H9 (cell line): ENCODE results near the gene GARNL3. TPM values are rescaled to one million over a fixed set of nuclear protein-coding genes. Genes with fewer than 3 reads are reported as not detected.

Source experiments
- DNase-seq: peaks from one replicate; pipeline ENCODE4 v3.0.0-alpha.2; 2017
- H2AFZ ChIP-seq: one replicate; pipeline ENCODE4 v1.6.1; 2013; ENCODE audit warnings: mild to moderate bottlenecking, low read length, control low read depth, moderate library complexity
- H2AK5ac ChIP-seq: 2 replicates; pipeline ENCODE4 v1.6.1; 2013; ENCODE audit warnings: low read length, control low read depth, mixed read lengths; ENCODE audit not compliant: insufficient read length
- H2BK120ac ChIP-seq: one replicate; pipeline ENCODE4 v1.6.1; 2013; ENCODE audit warnings: low read depth, mild to moderate bottlenecking, low read length, control low read depth, inconsistent platforms; ENCODE audit not compliant: poor library complexity, severe bottlenecking
- H2BK12ac ChIP-seq: 2 replicates; pipeline ENCODE4 v1.6.1; 2013; ENCODE audit warnings: low read length, control low read depth, mixed read lengths, low read depth; ENCODE audit not compliant: insufficient read length
- H2BK15ac ChIP-seq: 2 replicates; pipeline ENCODE4 v1.6.1; 2013; ENCODE audit warnings: low read depth, low read length, control low read depth
- H2BK20ac ChIP-seq: one replicate; pipeline ENCODE4 v1.6.1; 2013; ENCODE audit warnings: low read depth, mild to moderate bottlenecking, low read length, control low read depth, inconsistent platforms; ENCODE audit not compliant: poor library complexity, severe bottlenecking
- H2BK5ac ChIP-seq: 2 replicates; pipeline ENCODE4 v1.6.1; 2013; ENCODE audit warnings: low read length, control low read depth, mixed read lengths; ENCODE audit not compliant: insufficient read length
- H3K14ac ChIP-seq: 2 replicates; pipeline ENCODE4 v1.6.1; 2013; ENCODE audit warnings: low read length, control low read depth; ENCODE audit not compliant: insufficient read depth
- H3K18ac ChIP-seq: 2 replicates; pipeline ENCODE4 v1.6.1; 2013; ENCODE audit warnings: low read depth, mild to moderate bottlenecking, mixed read lengths, low read length, control low read depth; ENCODE audit not compliant: insufficient read length
- H3K23ac ChIP-seq: 2 replicates; pipeline ENCODE4 v1.6.1; 2013; ENCODE audit warnings: low read length, control low read depth, mixed read lengths, low read depth; ENCODE audit not compliant: insufficient read length
- H3K23me2 ChIP-seq: 2 replicates; pipeline ENCODE4 v1.6.1; 2013; ENCODE audit warnings: low read depth, mild to moderate bottlenecking, mixed read lengths, low read length, control low read depth; ENCODE audit not compliant: insufficient read length, poor library complexity, severe bottlenecking
- H3K27ac ChIP-seq: 2 replicates; pipeline ENCODE4 v1.5.1; 2013; ENCODE audit warnings: low read length, control low read depth, mixed read lengths, low read depth; ENCODE audit not compliant: insufficient read length
- H3K27me3 ChIP-seq: 2 replicates; pipeline ENCODE4 v1.6.1; 2013; ENCODE audit warnings: low read length, control low read depth, inconsistent platforms; ENCODE audit not compliant: insufficient read depth
- H3K4ac ChIP-seq: 2 replicates; pipeline ENCODE4 v1.6.1; 2013; ENCODE audit warnings: low read depth, mild to moderate bottlenecking, control low read depth, inconsistent platforms, low read length, moderate library complexity
- H3K4me1 ChIP-seq: 2 replicates; pipeline ENCODE4 v1.6.1; 2013; ENCODE audit warnings: low read length, control low read depth, inconsistent platforms; ENCODE audit not compliant: insufficient read depth
- H3K4me2 ChIP-seq: 2 replicates; pipeline ENCODE4 v1.6.1; 2013; ENCODE audit warnings: low read length, control low read depth, mixed read lengths; ENCODE audit not compliant: insufficient read length, insufficient read depth
- H3K56ac ChIP-seq: 2 replicates; pipeline ENCODE4 v1.6.1; 2013; ENCODE audit warnings: low read depth, mild to moderate bottlenecking, mixed read lengths, low read length, control low read depth; ENCODE audit not compliant: insufficient read length
- H3K79me1 ChIP-seq: 2 replicates; pipeline ENCODE4 v1.6.1; 2013; ENCODE audit warnings: low read depth, mild to moderate bottlenecking, moderate library complexity, low read length, control low read depth, inconsistent platforms; ENCODE audit not compliant: insufficient read depth, poor library complexity, severe bottlenecking
- H3K79me2 ChIP-seq: 2 replicates; pipeline ENCODE4 v1.6.1; 2013; ENCODE audit warnings: low read length, control low read depth, inconsistent platforms; ENCODE audit not compliant: insufficient read depth
- H3K9ac ChIP-seq: 2 replicates; pipeline ENCODE4 v1.6.1; 2013; ENCODE audit warnings: low read length, control low read depth, mixed read lengths; ENCODE audit not compliant: insufficient read length; ENCODE audit errors: extremely low read depth
- H3K9me3 ChIP-seq: one replicate; pipeline ENCODE4 v1.6.1; 2013; ENCODE audit warnings: low read depth, low read length, inconsistent platforms; ENCODE audit not compliant: control insufficient read depth
- H3T11ph ChIP-seq: one replicate; pipeline ENCODE4 v1.6.1; 2013; ENCODE audit warnings: mild to moderate bottlenecking, low read length, control low read depth, inconsistent platforms
- H4K20me1 ChIP-seq: one replicate; pipeline ENCODE4 v1.6.1; 2013; ENCODE audit not compliant: control insufficient read depth, insufficient read length, insufficient read depth
- H4K5ac ChIP-seq: 2 replicates; pipeline ENCODE4 v1.6.1; 2013; ENCODE audit warnings: low read depth, mild to moderate bottlenecking, mixed read lengths, low read length, control low read depth; ENCODE audit not compliant: insufficient read length
- H4K8ac ChIP-seq: replicated peaks from 2 replicates; pipeline ENCODE4 v1.6.1; 2013; ENCODE audit warnings: low read length, control low read depth, mixed read lengths, low read depth; ENCODE audit not compliant: insufficient read length
- H4K91ac ChIP-seq: 2 replicates; pipeline ENCODE4 v1.6.1; 2013; ENCODE audit warnings: low read depth, mild to moderate bottlenecking, moderate library complexity, mixed read lengths, low read length, control low read depth; ENCODE audit not compliant: insufficient read length
- H3K27ac Mint-ChIP-seq, 3 experiments: 2 replicates in 2 of 3; 3 replicates in 1 of 3; pipeline ENCODE4 v1.8.0; 2020 to 2021; ENCODE audit warnings: mixed read lengths in 3 of 3, mild to moderate bottlenecking in 1 of 3, moderate library complexity in 1 of 3
- H3K27me3 Mint-ChIP-seq: 2 replicates; pipeline ENCODE4 v1.8.0; 2021; ENCODE audit warnings: low read depth, mild to moderate bottlenecking, moderate library complexity, mixed read lengths
- H3K36me3 Mint-ChIP-seq, 3 experiments: 2 replicates in 2 of 3; 3 replicates in 1 of 3; pipeline ENCODE4 v1.8.0; 2020 to 2021; ENCODE audit warnings: low read depth in 3 of 3, mixed read lengths in 3 of 3; ENCODE audit not compliant: insufficient read depth in 1 of 3
- H3K4me1 Mint-ChIP-seq, 2 experiments: 2 replicates each; pipeline ENCODE4 v1.8.0; 2020; ENCODE audit warnings: mixed read lengths in 2 of 2
- H3K4me3 Mint-ChIP-seq, 2 experiments: 2 replicates in 1 of 2; 3 replicates in 1 of 2; pipeline ENCODE4 v1.8.0; 2020 to 2021; ENCODE audit warnings: mild to moderate bottlenecking in 2 of 2, mixed read lengths in 2 of 2, moderate library complexity in 1 of 2
- H3K9me3 Mint-ChIP-seq, 2 experiments: 2 replicates in 1 of 2; 3 replicates in 1 of 2; pipeline ENCODE4 v1.8.0; 2020; ENCODE audit warnings: mild to moderate bottlenecking in 2 of 2, mixed read lengths in 2 of 2, moderate library complexity in 1 of 2
- CTCF ChIP-seq: fragments of 200-600 bp; sonication (generic); conservative IDR thresholded peaks from 3 replicates; pipeline ENCODE4 v1.8.0; 2021; ENCODE audit warnings: antibody characterized with exemption, mild to moderate bottlenecking
- WGBS: extraction: QIAGEN DNeasy Blood & Tissue Kit; methylation state at CpG from one replicate; pipeline ENCODE4 v1.1.7; 2013; ENCODE audit warnings: missing lambda C conversion rate, low lambda C conversion rate, mixed read lengths; ENCODE audit not compliant: insufficient read length; ENCODE audit errors: extremely low coverage; 5-methylcytosine and 5-hydroxymethylcytosine counted together
- total RNA-seq: library from RNA; stranded (reverse); gene quantifications from 2 replicates; pipeline ENCODE4 v1.2.1, GENCODE V29; 2021

The GARNL3 gene
- total RNA-seq, 1 experiment from 2014 or later = 8.7 TPM

- no peak overlapping the region for H3K56ac ChIP-seq
- Mint-ChIP-seq H3K27ac (peak overlapping the region in 1 of 3 experiments; percentile 68; a peak in 1 of 7 replicates), H3K36me3 (no peaks in the 10 kb centered on the region), H3K9me3 (no peaks in the 10 kb centered on the region), H3K4me1 (peaks cover 25 to 32% of the 10 kb centered on the region in 2 experiments), H3K4me3 (no peak overlapping the region; a peak in 1 of 5 replicates), H3K27me3 (peaks cover 11% of the 10 kb centered on the region)
- H4K8ac ChIP-seq = no peak overlapping the region
- no peak overlapping the region for H3K4me2 ChIP-seq
- no peaks in the 10 kb centered on the region; the same call in 1 of the 2 replicates for H3K4me1 ChIP-seq
- no CpG with 5 or more reads among the region's 5 CpGs for WGBS
- no peaks in the 10 kb centered on the region for H3K79me1 ChIP-seq
- no peak overlapping the region for H2BK12ac ChIP-seq
- no peak overlapping the region for H4K91ac ChIP-seq
- no peak overlapping the region for H2BK20ac ChIP-seq
- no peaks in the 10 kb centered on the region for H3K9me3 ChIP-seq
- no peaks in the 10 kb centered on the region for H3K27me3 ChIP-seq
- H3K9ac ChIP-seq = no peak overlapping the region
- no peak overlapping the region for H3K14ac ChIP-seq
- H3K23me2 ChIP-seq = peaks cover 6% of the 10 kb centered on the region
- no peak overlapping the region for H2AFZ ChIP-seq
- TF ChIP-seq CTCF = no peak
- no peak overlapping the region for H2BK15ac ChIP-seq
- H3K4ac ChIP-seq = no peak overlapping the region
- no peak overlapping the region for H3K18ac ChIP-seq
- no peak for DNase-seq
- no peak overlapping the region for H2BK5ac ChIP-seq
- no peak overlapping the region for H3K27ac ChIP-seq
- H3T11ph ChIP-seq = no peak overlapping the region
- H3K79me2 ChIP-seq = no peaks in the 10 kb centered on the region
- no peak overlapping the region for H4K5ac ChIP-seq
- no peak overlapping the region for H3K23ac ChIP-seq
- H2BK120ac ChIP-seq = no peak overlapping the region
- no peak overlapping the region for H2AK5ac ChIP-seq
- H4K20me1 ChIP-seq = no peaks in the 10 kb centered on the region
These were observed 127.6 kb downstream of the GARNL3 start for GRCh38 chr9:127392166-127392565.
